A172 (cell line): ENCODE measurements around the gene RIPOR3. TPM values are rescaled to one million over a fixed set of nuclear protein-coding genes. Genes with fewer than 3 reads are reported as not detected.
"Not testable (repeated sequence)": the region's sequence is repeated elsewhere in the genome, so short reads cannot be mapped to it uniquely, and the experiment has no call there.

Experiments used
- DNase-seq: peaks from one replicate; pipeline ENCODE4 v3.0.0-alpha.2; 2015; ENCODE audit warnings: low spot score
- total RNA-seq: library from RNA; depleted of rRNA; stranded (reverse); fragments of >200 nt; shearing (Covaris generic); gene quantifications from 2 replicates; pipeline ENCODE4 v1.2.3, GENCODE V29; 2014; rRNA removed

RIPOR3 gene
- total RNA-seq, 1 experiment from 2014 or later: not detected

- DNase-seq: no peak
Measured at GRCh38 chr20:50554694-50555579, 136.4 kb downstream of the RIPOR3 start.

- no peak for DNase-seq
Measured at GRCh38 chr20:50552979-50553378, 138.4 kb downstream of the RIPOR3 start.

GRCh38 chr20:50551288-50551687, 140.1 kb downstream of the RIPOR3 start:
- DNase-seq: no peak

GRCh38 chr20:50550531-50550930, 140.8 kb downstream of the RIPOR3 start:
- DNase-seq: no peak

GRCh38 chr20:50548396-50548795, 142.9 kb downstream of the RIPOR3 start:
- DNase-seq: no peak

- DNase-seq: no peak
Measured at GRCh38 chr20:50547964-50548363, 143.4 kb downstream of the RIPOR3 start.

GRCh38 chr20:50546729-50547314, 144.5 kb downstream of the RIPOR3 start:
- DNase-seq: no peak

GRCh38 chr20:50545126-50545525, 146.2 kb downstream of the RIPOR3 start:
- DNase-seq: no peak

GRCh38 chr20:50543326-50543725, 148.0 kb downstream of the RIPOR3 start:
- DNase-seq: no peak

- peak; percentile 60 for DNase-seq
Measured at GRCh38 chr20:50541606-50542041, 149.7 kb downstream of the RIPOR3 start.

- peak; percentile 99 for DNase-seq
Measured at GRCh38 chr20:50540620-50541605, 150.4 kb downstream of the RIPOR3 start.

- not testable (repeated sequence) for DNase-seq
Measured at GRCh38 chr20:50539798-50540197, 151.5 kb downstream of the RIPOR3 start.

GRCh38 chr20:50538276-50538675, 153.1 kb downstream of the RIPOR3 start:
- DNase-seq: no peak

GRCh38 chr20:50537546-50538201, 153.7 kb downstream of the RIPOR3 start:
- no peak for DNase-seq

- no peak for DNase-seq
Measured at GRCh38 chr20:50536333-50536732, 155.0 kb downstream of the RIPOR3 start.

Other genes starting within 250 kb of the RIPOR3 start
- 56.9 and 60.6 TPM in 2 replicates for gene PTPN1, start 181.2 kb downstream of the RIPOR3 start, total RNA-seq
- 3.2 and 4.7 TPM in 2 replicates for gene PARD6B, start 40.0 kb upstream of the RIPOR3 start, total RNA-seq
- 21.4 and 43.8 TPM in 2 replicates for gene BCAS4, start 103.5 kb upstream of the RIPOR3 start, total RNA-seq
- 23.2 and 28.1 TPM in 2 replicates for gene ADNP, start 239.9 kb upstream of the RIPOR3 start, total RNA-seq